ENCODE data around the gene GRHPR.
A peak's percentile ranks its signal among the peaks of the same experiment; 100 is the strongest.
"Not testable (repeated sequence)": the region's sequence is repeated elsewhere in the genome, so short reads cannot be mapped to it uniquely, and the experiment has no call there.

The GRHPR gene

GRCh38 chr9:37447111-37447510, 24.6 kb downstream of the GRHPR start:
- DNase-seq (ENCODE audit: low spot score), result no peak

GRCh38 chr9:37449862-37450632, 27.6 kb downstream of the GRHPR start:
- DNase-seq (ENCODE audit: low spot score), result no peak

- no peak for DNase-seq (ENCODE audit: low spot score)
Observed at GRCh38 chr9:37451628-37452027, 29.1 kb downstream of the GRHPR start.

- no peak for DNase-seq (ENCODE audit: low spot score)
Observed at GRCh38 chr9:37452611-37453010, 30.1 kb downstream of the GRHPR start.

- DNase-seq (ENCODE audit: low spot score), result no peak
Observed at GRCh38 chr9:37453827-37454226, 31.3 kb downstream of the GRHPR start.

- DNase-seq (ENCODE audit: low spot score), result no peak
Observed at GRCh38 chr9:37454238-37454637, 31.7 kb downstream of the GRHPR start.

- no peak for DNase-seq (ENCODE audit: low spot score)
Observed at GRCh38 chr9:37455884-37456647, 33.6 kb downstream of the GRHPR start.

- DNase-seq (ENCODE audit: low spot score), result no peak
Observed at GRCh38 chr9:37456817-37457216, 34.3 kb downstream of the GRHPR start.

- DNase-seq (ENCODE audit: low spot score), result peak; percentile 3
Observed at GRCh38 chr9:37464006-37464405, 41.5 kb downstream of the GRHPR start.

GRCh38 chr9:37464426-37465248, 42.1 kb downstream of the GRHPR start:
- peak; percentile 69 for DNase-seq (ENCODE audit: low spot score)

GRCh38 chr9:37465249-37466036, 42.9 kb downstream of the GRHPR start, which contains the start of gene ZBTB5:
Gene ZBTB5 (minus strand): TSS chr9:37465450. CDS start chr9:37442551, 22,899 bp downstream.
- peak; percentile 99 for DNase-seq (ENCODE audit: low spot score)

GRCh38 chr9:37466037-37466709, 43.7 kb downstream of the GRHPR start:
- DNase-seq (ENCODE audit: low spot score), result peak; percentile 66

GRCh38 chr9:37467530-37467929, 45.0 kb downstream of the GRHPR start:
- DNase-seq (ENCODE audit: low spot score), result not testable (repeated sequence)

- DNase-seq (ENCODE audit: low spot score), result no peak
Observed at GRCh38 chr9:37468620-37469019, 46.1 kb downstream of the GRHPR start.

GRCh38 chr9:37471942-37472684, 49.6 kb downstream of the GRHPR start:
- DNase-seq (ENCODE audit: low spot score), result peak; percentile 85

- DNase-seq (ENCODE audit: low spot score), result not testable (repeated sequence)
Observed at GRCh38 chr9:37473982-37474381, 51.5 kb downstream of the GRHPR start.

- DNase-seq (ENCODE audit: low spot score), result no peak
Observed at GRCh38 chr9:37474438-37474837, 51.9 kb downstream of the GRHPR start.

GRCh38 chr9:37476930-37477329, 54.4 kb downstream of the GRHPR start:
- DNase-seq (ENCODE audit: low spot score), result no peak

- DNase-seq (ENCODE audit: low spot score), result not testable (repeated sequence)
Observed at GRCh38 chr9:37477443-37477842, 54.9 kb downstream of the GRHPR start.

GRCh38 chr9:37477987-37478619, 55.6 kb downstream of the GRHPR start:
- DNase-seq (ENCODE audit: low spot score), result not testable (repeated sequence)
